GM21381 (cell line): ENCODE data around the gene LRRK1.
"Not testable (repeated sequence)": the region's sequence is repeated elsewhere in the genome, so short reads cannot be mapped to it uniquely, and the experiment has no call there.

ENCODE experiments used
- ATAC-seq: cut with Tn5 transposase; IDR thresholded peaks from one replicate; pipeline ENCODE4 v1.9.1; 2021; ENCODE audit warnings: mild to moderate bottlenecking, moderate library complexity; ENCODE audit not compliant: unreplicated experiment

Gene LRRK1

DNA sequence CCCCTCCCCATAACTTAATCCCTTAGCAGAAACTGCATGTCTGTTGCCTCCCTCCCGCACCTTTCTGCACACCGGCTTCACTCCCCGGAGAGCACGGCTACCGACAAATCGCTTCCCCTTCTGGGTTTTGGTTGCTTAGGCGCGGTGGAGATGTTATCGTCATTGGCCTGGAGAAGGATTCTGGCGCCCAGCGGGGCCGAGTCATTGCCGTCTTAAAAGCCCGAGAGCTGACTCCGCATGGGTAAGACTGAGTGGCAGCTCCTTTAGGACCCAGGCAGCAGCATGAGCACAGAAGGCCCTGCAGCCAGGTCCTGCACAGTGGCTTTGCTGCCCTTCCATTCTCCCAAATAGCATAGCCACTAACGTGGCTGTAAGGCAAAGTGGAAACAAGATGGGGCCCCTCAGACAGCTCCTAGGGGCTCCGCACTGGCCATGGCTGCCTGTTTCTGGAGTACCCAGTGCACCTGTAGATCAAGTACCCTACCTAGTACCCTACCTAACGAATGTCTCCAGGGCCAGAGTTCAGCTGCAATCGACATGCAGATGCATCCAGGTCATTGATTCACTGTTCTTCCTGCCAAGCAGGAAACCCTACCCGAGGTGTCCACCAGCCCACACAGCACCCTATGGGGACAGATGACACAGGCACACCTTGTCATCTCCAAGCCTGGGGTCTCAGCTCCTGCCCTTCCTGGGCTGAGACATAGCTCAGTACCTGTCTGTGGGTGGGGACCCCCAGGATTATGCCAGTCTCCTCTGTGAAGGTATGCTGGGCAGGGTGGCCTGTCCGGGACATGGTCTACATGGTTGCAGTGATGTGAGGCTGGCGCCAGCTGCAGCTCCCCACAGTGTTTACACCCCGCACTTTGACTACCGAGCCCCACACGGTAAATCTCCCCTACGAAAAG is 147.6 kb downstream of the LRRK1 start:
- no peak for ATAC-seq

- ATAC-seq: no peak
These were observed 148.7 kb downstream of the LRRK1 start for GRCh38 chr15:101067660-101068522.

- ATAC-seq: no peak
These were observed 149.4 kb downstream of the LRRK1 start for GRCh38 chr15:101068523-101068960.

- ATAC-seq: no peak
These were observed 149.9 kb downstream of the LRRK1 start for GRCh38 chr15:101068961-101069653.

- no peak for ATAC-seq
These were observed 150.5 kb downstream of the LRRK1 start for GRCh38 chr15:101069654-101069973.

DNA sequence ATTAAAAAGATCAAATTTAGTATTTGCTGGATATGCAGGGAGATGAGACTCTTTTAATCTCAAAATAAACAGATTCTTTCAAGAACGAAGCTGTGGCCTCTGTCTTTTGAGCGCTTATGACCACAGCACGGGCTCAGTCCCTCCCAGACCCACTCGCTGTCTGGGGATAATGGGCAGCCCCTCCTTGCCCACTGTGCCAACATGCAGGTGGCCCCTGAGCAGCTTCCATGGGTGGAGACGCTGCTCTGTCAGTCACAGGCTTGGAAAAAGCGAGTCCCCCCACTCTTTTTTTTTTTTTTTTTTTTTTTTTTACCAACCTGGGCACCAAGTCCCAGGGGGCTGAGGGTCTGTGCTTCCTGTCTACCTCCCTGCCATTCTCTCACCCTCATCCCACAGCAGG is 150.9 kb downstream of the LRRK1 start:
- no peak for ATAC-seq

GRCh38 chr15:101070502-101071273 is 151.5 kb downstream of the LRRK1 start:
- no peak for ATAC-seq

DNA sequence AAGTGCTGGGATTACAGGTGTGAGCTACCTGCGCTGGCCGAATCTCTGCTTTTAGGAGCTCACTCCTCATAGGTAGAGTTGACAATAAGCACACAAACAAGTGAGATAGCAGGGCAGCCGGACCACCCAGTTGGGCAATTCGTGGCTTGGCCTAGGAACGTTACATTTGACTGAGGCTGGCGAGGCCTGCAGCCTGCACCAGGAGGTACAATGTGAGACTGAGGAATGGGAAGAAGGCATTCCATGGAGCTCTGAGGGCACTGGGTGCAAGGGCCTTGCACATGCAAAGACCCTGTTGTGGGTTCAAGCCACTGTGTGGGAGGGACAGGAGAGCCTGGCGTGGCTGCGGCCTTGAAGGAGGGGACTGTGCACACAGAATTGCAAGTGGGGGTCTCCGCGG is 152.5 kb downstream of the LRRK1 start:
- no peak for ATAC-seq

GRCh38 chr15:101072235-101072634 is 153.1 kb downstream of the LRRK1 start:
- ATAC-seq: not testable (repeated sequence)

GRCh38 chr15:101077806-101078668 is 158.9 kb downstream of the LRRK1 start:
- not testable (repeated sequence) for ATAC-seq

GRCh38 chr15:101078669-101079323 is 159.6 kb downstream of the LRRK1 start:
- no peak for ATAC-seq

DNA sequence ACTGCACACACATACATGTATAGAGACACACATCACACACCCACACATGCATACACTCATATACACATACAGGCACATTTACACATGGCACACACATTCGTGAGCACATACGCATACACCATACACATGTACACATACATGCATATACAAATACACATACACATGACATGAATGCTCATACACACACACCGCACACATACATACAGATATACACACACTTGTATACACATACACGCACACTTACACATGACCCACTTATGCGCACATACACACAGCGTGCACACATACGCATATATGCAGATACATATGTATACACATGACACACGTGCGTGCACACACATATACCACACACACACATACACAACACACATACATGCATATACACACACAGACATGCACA is 162.7 kb downstream of the LRRK1 start:
- no peak for ATAC-seq

GRCh38 chr15:101083336-101084045 is 164.3 kb downstream of the LRRK1 start:
- ATAC-seq: no peak

- no peak for ATAC-seq
These were observed 165.6 kb downstream of the LRRK1 start for GRCh38 chr15:101084801-101085200.

DNA sequence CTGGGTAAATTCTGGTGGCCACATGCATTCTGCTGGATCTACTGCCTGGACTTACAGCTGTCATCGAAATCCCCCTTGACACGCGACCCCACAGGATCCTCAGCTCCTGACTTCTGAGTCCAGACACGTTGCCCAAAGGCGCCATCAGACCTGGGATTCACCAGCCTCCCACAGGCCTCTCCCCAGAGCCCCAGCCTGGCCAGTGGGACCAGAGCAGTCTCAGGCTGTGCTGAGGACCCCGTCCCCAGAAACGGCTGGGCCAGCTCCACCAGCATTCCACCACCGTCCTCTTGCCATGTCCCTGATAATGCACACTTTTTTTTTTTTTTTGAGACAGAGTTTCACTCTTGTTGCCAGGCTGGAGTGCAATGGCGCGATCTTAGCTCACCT is 166.1 kb downstream of the LRRK1 start:
- no peak for ATAC-seq

GRCh38 chr15:101086394-101087171 is 167.4 kb downstream of the LRRK1 start:
- no peak for ATAC-seq

GRCh38 chr15:101087172-101087769 is 168.1 kb downstream of the LRRK1 start:
- no peak for ATAC-seq
